PFSK-1 (cell line): ENCODE measurements around the gene STON1.

ENCODE experiments used
- FOXP2 ChIP-seq: optimal IDR thresholded peaks from 2 replicates; pipeline ENCODE3; 2011; ENCODE audit warnings: borderline replicate concordance, control low read depth, inconsistent platforms; ENCODE audit not compliant: insufficient read depth; ENCODE audit errors: extremely low read length, extremely low read depth
- POLR2AphosphoS5 ChIP-seq: IDR thresholded peaks from 2 replicates; pipeline ENCODE4 v1.6.1; 2012; ENCODE audit warnings: low read depth, mild to moderate bottlenecking, control low read depth, low read length, moderate library complexity
- SIN3A ChIP-seq: IDR thresholded peaks from 2 replicates; pipeline ENCODE4 v1.6.1; 2012; ENCODE audit warnings: mild to moderate bottlenecking, low read length, moderate library complexity, borderline replicate concordance; ENCODE audit not compliant: insufficient read depth
- TAF1 ChIP-seq: IDR thresholded peaks from 2 replicates; pipeline ENCODE4 v1.6.1; 2012; ENCODE audit warnings: low read length, control low read depth, borderline replicate concordance; ENCODE audit not compliant: insufficient read depth
- TF ChIP-seq, protein P1 (sequence below), 2 experiments: IDR thresholded peaks; 2 replicates each; pipeline versions ENCODE4 v1.6.1 to v1.8.0; 2011 to 2012; ENCODE audit warnings: low read depth in 2 of 2, low read length in 2 of 2, control low read depth in 1 of 2, inconsistent platforms in 1 of 2, mild to moderate bottlenecking in 1 of 2, moderate library complexity in 1 of 2; ENCODE audit not compliant: insufficient read depth in 1 of 2

DNA sequence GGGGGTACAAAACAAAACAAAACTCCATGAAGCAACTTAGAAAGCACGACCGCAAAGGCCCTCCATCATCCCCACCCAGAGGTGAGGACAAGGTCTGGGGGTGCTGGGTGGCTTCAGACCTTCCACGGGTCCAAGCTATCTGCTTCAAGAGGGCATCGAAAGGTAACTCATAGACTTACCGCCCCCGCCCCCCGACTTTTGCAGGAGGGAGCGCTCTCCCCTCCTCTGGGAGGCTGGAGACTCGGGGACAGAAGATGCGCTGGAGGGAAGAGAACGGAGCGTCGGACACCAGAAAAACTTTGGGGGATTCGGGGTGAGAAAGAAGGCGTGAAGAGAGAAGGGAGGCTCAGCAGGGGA, 300 bp upstream of the STON1 start:
- TF ChIP-seq FOXP2 (no peak), SIN3A (no peak), POLR2AphosphoS5 (no peak), TAF1 (no peak)
- TF ChIP-seq, protein P1, sequence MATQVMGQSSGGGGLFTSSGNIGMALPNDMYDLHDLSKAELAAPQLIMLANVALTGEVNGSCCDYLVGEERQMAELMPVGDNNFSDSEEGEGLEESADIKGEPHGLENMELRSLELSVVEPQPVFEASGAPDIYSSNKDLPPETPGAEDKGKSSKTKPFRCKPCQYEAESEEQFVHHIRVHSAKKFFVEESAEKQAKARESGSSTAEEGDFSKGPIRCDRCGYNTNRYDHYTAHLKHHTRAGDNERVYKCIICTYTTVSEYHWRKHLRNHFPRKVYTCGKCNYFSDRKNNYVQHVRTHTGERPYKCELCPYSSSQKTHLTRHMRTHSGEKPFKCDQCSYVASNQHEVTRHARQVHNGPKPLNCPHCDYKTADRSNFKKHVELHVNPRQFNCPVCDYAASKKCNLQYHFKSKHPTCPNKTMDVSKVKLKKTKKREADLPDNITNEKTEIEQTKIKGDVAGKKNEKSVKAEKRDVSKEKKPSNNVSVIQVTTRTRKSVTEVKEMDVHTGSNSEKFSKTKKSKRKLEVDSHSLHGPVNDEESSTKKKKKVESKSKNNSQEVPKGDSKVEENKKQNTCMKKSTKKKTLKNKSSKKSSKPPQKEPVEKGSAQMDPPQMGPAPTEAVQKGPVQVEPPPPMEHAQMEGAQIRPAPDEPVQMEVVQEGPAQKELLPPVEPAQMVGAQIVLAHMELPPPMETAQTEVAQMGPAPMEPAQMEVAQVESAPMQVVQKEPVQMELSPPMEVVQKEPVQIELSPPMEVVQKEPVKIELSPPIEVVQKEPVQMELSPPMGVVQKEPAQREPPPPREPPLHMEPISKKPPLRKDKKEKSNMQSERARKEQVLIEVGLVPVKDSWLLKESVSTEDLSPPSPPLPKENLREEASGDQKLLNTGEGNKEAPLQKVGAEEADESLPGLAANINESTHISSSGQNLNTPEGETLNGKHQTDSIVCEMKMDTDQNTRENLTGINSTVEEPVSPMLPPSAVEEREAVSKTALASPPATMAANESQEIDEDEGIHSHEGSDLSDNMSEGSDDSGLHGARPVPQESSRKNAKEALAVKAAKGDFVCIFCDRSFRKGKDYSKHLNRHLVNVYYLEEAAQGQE (IDR thresholded peaks at IDR 0.05; ENCODE audit: insufficient read depth in 1 of 2, low read depth in 2 of 2, low read length in 2 of 2): no peak
